HG03159 (cell line): Measurements from ENCODE around the gene RNU2-63P.
A peak's percentile ranks its signal among the peaks of the same experiment; 100 is the strongest.
"Not testable (repeated sequence)": the region's sequence is repeated elsewhere in the genome, so short reads cannot be mapped to it uniquely, and the experiment has no call there.

Experiments
- ATAC-seq: cut with Tn5 transposase; IDR thresholded peaks from one replicate; pipeline ENCODE4 v1.9.1; 2021; ENCODE audit warnings: mild to moderate bottlenecking, moderate library complexity; ENCODE audit not compliant: unreplicated experiment

The RNU2-63P gene

DNA sequence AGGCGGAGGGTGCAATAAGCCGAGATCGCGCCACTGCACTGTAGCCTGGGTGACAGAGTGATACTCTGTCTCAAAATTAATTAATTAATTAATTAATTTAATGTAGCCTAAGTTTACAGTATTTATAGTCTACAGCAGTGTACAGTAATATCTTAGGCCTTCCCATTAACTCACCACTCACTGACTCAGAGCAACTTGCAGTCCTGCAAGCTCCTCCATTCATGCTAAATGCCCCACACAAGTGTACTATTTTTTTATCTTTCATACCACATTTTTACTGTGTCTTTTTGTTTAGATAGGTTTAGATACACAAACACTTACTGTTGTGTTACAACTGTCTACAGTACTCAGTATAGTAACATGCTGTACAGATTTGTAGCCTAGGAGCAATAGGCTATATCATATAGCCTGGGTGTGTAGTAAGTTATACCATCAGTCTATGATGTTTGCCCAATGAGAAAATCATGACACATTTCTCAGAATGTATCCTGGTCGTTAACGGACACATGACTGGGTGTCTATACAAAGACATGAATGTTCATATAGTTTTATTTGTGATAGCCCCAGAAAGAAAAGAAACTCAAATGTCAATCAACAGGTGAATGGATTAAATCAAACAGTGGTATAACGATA, 15.8 kb upstream of the RNU2-63P start:
- no peak for ATAC-seq

DNA sequence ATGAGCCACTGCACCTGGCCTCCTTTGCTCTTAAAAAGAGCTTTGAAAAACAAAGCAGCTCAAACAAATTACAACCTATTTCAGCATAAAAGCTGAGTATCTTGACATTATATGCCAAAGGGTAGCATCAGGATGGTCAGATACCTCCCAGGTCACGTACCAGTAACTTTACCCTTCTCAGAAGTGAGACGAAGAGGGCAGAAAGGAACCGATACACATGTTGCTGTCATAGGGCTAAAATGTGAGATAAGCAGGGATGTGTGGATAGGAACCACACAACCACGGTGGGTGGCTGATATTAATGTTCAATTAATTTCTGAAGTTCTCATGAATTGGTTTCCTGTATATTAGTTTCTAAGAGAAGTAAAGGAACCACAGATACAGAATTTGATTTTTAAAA, 12.6 kb upstream of the RNU2-63P start:
- no peak for ATAC-seq

DNA sequence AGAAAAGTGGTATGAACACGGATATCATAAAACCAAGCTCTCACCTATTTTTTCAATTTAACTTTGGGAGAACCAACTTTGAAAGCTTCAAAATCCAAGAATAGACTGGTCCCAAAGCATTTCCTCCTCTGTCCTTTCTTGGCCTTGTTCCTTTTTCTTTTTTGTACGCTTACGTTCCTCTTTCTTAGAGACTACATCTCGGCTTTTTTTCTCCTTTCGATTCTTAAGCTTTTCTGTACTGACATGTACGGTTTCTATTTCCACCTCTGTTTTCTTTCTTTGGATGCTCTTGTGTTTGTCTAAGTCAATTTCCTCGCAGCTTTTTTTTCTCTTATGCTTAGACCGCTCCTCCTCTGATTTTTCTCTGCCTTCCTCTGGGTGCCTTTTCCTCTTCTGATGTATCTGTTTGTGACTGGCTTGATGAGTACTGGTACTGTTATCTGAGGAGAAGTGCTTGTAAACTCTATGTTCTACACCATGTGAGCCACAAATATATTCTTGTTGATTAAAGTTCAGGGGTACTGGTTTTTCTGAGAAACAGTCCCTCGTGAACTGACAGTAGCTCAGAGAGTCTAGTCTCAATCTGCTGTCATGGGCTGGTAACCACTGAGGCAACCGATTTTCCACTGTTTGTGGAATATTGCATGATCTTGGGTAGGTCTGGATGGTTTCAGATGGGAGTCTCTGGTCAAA, 11.5 kb upstream of the RNU2-63P start:
- no peak for ATAC-seq

DNA sequence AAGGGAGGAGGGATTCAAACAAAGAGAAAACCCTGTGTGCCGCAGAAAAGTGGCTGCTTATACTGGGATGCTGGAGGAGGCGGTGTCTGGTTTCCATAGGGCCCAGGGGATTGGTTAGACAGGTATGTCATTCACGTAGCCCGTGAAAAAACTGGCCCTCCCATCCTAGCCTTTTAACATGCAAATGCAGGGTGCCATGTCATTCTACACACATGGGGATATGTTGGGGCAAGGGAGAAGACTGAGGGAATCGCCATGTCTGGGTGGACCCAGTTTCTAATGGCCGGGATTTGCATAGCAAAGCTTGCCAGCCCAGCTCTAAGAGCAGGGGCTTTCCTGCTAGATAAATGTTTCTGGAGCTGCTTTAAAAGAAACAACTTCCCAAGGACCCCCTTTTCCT, 8.2 kb upstream of the RNU2-63P start:
- no peak for ATAC-seq

DNA sequence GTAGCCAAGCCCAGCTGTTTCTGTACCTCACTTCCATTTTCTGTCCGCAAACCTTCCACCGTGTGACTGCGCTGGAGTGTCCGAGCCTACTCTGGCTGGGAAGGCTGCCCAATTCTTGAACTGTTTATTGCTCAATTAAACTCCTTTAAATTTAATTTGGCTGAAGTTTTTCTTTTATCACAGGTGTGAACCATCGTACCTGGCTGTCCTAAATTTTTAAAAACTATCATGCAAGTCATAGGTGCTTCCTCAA, 6.2 kb upstream of the RNU2-63P start:
- ATAC-seq, result no peak

DNA sequence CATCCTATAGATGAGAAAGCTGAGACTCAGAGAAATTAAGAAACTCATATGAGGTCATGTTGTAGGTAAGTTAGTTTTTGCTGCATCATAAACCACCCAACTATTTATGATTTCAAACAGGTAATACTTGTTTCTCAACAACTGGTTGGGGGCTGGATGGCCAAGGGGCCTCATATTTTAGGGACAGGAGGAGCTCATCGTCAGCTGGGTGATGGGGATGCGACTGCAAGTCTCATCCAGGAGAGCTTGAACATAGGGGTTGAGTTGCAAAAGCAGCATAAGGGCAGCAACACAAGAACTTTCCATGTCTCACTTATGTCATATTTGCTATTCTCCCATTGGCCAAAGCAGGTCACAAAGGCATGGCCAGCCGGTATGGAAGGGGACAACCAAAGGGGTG, 3.6 kb upstream of the RNU2-63P start:
- no peak for ATAC-seq

DNA sequence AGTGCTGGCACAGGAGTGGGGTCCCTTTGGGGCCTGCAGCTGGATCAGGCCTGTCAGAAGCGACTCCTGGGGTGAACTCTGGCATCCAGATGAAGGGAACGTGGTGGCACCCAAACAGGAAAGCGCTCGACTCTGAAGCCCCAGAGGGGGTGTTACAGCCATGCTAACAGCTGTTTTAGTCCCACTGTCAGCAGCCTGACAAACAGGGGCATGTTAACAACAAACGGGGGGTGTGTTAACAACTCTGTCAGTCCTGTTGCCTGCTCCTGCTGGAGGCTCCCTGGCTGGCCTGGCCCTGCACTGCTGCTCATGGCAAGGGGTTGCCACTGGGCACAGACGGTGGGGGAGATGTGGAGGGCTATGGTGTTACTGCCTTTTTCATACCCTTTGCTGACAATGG, 2.6 kb upstream of the RNU2-63P start:
- ATAC-seq, result no peak

DNA sequence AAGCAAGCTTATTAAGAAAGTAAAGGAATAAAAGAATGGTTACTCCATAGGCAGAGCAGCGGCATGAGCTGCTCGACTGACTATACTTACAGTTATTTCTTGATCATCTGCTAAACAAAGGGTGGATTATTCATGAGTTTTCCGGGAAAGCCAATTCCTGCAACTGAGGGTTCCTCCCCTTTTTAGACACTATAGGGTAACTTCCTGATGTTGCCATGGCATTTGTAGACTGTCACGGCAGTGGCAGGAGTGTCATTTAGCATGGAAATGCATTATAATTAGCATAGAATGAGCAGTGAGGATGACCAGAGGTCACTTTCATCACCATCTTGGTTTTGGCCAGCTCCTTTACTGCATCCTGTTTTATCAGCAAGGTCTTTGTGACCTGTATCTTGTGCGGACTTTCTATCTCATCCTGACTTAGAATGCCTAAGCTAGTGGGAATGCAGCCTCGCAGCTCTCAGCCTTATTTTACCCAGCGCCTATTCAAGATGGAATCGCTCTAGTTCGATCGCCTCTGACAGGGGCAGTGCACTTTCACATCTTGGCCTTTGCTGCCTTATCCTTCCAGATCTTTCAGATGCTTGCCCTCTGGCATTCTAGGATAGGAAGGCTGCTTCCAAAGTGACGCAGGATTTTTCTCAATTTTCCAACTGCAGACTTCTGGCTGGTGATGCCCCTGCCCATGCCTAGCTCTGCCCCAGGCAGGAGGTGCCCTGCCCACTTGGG, 1.9 kb upstream of the RNU2-63P start:
- ATAC-seq, result not testable (repeated sequence)

DNA sequence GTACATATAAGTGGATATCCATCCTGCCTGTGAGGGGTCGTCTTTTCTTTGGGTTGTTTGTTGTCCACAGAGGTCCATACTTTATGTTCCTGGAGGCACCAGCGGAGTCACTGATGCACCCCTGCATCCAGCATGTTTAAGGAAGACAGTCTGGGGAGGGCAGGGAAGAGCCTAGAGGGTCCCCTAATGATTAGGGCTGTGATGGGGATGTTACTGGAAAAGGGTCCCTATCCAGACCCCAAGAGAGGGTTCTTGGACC, 1.4 kb upstream of the RNU2-63P start:
- ATAC-seq, result not testable (repeated sequence)

DNA sequence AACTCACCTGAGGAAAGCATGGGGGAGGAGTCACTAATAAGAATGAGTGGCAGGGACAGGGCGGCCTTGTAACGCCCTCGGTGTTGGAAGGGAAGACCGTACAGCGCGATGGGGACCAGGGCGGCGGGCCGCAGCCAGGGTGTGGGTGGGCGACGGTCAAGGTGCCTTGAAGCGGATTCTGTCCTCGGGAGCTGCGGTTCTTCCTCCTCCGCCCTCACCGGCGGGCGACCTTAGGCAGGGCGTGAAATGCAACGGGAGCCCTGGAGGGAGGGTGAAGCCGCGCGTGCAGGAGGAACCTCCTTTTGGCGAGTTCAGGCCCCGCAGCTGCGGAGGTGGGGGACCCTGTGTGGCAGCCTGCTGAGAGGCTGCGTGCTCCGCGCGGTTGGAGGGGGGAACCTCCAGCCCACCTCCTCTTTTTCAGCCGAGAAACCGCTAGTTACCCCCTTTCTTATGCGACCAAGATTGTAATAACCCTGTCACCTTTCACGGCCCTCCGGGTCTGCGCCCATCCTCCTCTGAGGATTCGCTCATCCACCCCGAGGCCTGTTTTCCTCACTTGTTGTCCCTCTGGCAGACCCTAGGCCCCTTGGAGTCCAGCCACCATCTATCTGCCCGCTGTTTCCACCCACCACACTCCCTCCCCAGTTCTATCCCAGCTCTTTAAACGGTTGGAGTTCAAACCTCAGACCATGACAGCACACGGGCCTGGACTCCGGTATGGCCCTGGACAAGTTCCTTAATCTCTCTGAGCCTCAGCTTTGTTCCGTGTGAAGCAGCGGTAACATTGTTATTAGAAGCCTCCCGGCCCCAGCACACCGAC, 823 bp upstream of the RNU2-63P start:
- peak; percentile 63 for ATAC-seq

DNA sequence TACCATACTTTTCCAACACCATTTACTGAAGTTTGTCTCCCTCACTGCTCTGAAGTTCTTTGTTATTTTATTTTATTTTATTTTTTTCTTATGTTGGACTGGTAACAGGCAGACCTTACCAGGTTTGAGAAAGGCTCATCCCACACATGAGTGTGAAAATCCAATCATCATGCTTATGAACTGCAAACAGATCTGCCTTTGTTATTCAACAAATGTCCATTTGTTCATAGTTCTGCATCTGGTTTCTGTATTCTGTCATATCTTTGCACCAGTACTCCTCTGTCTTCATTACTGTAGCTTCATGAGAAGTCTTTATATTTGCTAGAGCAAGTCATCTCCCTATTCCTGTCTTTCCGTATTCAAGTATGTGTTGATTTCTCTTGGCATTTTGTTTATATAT, 5.3 kb downstream of the RNU2-63P start:
- ATAC-seq, result no peak

DNA sequence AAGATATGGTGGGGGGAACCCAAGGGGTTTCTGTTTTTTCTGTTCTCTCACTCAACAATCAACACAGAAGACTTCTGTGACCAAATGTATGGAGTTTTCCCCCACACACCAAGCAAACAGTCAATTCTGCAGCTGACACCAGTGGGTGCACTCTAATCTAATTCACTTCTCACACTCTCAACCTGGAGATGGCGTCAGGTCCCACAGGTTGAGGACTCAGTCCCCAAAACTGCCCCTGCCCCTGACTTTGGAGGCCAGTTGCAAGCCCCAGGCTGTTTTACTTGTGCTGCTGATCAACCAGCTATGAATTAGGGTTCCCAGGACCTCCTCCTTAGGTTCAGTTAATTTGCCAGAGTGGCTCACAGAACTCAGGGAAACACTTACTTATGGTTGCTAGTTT, 6.2 kb downstream of the RNU2-63P start:
- ATAC-seq, result no peak

DNA sequence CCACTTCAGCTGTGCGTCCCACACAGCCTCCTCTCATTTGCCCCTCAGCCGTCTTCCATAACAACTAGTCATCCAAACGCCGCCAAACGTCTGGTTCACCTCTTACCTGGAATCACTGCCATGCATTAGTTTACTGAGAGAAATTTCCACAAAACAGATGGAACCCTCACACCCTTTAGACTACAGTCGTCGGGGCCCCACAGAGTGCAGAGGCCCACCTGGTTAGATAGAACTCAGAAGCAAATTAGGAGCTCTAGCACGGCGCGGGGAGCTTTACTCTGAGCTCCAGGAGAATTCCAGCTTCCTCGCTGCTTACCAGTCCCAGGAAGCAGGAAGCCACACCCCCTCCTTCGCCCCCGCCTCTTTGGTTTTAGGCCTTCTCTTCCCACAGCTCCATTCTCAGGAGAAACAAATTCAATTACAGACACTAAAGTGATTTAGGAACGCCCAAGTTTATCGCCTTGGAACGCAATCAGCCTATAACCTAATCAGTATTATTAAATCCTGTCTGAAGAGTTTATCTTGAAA, 9.4 kb downstream of the RNU2-63P start:
- no peak for ATAC-seq

DNA sequence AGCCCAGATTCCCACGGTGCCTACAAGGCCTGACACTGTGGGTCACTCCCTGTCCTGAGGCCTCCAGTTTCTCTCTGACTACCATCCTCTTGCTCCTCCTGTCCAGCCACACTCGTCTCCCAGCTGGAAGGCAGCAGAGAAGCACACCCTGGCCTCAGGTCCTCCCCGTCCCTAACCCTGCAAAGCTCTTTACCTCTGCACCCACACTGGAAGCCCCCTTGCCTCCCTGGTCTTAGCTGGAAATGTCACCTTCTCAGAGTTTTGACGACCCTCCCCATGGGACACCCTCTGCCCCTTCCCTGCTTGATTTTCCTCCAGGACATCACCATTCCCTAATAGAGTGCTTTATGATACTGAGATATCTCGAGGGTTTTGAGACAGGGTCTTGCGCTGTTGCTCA, 10.6 kb downstream of the RNU2-63P start:
- ATAC-seq, result no peak

DNA sequence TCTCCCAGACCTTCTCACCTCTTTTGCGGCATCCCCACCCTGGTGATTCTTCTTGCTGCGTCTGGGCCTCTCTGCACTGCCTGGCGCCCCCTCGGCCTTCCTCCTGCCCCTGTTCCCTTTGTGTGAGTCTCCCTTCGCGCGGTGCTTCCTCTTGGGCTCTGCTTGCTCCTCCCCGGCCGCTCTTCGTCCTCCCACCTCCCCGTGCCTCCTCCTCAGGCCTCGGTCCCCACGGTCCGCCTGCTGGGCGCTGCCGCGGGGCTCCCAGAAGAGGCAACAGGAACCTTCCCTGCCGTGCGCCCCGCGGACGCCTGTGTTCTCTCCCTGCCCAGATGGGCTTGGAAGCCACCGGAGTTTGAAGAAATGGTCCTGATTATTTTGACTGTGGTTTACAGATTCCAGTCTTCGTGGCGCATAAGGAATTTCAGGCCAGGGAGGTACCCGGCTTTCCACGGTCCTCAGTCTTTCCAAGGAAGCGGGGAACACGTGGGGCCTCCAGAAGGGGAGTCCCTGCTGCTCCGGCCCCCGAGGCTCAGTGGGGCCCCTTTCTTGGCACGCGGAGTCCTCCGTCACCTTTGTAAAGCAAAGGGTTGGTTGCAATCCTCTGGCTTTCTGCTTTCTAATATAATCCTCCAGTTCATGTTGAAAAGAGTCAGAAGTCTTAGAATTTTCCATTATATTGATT, 13.1 kb downstream of the RNU2-63P start:
- ATAC-seq, result no peak

DNA sequence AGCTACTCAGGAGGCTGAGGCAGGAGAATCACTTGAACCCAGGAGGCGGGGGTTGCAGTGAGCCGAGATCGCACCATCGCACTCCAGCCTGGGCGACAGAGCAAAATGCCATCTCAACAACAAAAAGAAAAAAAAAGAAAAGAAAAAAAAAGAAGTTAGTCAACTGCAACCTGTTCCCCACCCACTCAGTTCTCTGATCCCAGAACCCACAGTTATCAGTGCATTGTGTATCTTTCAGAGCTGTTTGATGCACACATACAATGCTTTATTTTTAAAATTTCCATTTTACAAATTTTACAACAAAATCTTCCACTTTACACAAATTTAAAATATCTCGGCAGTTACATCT, 14.0 kb downstream of the RNU2-63P start:
- ATAC-seq, result no peak

DNA sequence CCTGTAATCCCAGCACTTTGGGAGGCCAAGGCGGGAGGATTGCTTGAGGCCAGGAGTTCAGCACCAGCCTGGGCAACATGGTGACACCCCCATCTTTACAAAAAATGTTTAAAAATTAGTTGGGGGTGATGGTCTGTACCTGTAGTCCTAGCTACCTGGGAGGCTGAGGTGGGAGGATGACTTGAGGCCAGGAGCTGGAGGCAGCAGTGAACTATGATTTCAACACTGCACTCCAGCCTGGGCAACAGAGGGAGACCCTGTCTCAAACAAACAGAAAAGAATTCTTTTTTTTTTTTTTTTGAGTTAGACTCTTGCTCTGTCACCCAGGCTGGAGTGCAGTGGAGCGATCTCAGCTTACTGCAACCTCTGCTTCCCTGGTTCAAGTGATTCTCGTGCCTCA, 15.9 kb downstream of the RNU2-63P start:
- ATAC-seq, result not testable (repeated sequence)

DNA sequence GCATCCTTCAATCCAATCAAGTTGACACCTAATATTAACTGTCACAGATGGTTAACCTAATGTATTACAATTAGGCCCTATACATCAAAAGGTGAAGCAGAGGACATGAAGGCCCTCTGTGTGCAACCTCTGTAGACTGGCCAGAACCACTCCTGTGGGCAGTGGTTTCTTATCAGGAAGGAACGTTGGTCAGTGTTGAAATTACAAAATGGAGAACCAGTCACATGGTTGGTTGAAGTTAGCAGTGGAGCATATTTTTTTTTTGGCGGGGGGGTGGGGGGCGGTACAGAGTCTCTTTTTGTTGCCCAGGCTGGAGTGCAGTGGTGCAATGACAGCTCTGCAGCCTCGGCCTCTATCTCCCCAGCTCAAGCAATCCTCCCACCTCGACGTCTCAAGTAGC, 19.8 kb downstream of the RNU2-63P start:
- no peak for ATAC-seq

DNA sequence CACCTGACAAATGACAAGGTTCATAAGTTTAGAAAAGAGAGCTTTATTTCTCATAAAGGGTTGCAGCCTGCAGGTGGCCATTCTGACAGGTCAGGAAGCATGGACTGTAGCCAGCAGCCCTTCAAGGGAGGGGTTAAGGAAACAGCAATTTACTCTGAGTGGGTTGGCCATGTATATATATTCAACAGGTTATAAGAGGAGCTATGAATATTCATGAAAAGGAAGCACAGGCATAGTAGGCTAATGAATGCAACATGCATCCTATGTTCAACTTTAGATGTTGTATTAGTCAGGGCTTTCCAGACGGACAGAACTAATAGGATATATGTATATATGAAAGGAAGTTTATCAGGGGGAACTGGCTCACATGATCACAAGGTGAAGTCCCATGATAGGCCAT, 20.6 kb downstream of the RNU2-63P start:
- ATAC-seq, result no peak

DNA sequence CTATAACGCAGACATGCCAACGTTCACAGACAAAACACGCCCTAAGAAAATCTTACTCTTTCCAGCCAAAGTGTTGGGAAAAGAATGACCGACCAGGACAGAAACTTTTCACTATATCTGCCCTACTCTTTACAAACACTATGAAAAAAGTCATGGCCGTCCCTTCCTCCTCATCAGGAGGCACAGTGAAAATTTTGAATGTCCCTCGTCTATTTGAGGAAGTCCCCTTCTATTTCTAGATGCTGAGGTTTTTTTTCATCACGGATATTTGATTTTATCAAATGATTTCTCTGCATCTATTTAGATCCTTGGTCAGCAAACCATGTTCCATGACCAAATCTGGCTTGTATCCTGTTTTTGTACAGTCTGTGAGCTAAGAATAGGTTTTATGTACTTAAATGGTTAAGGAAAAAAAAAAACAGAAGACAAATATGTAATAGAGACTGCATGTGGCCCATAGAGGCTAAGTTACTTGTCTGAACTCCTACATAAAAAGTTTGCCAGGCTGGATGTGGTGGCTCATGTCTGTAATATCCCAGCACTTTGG, 22.0 kb downstream of the RNU2-63P start:
- not testable (repeated sequence) for ATAC-seq

DNA sequence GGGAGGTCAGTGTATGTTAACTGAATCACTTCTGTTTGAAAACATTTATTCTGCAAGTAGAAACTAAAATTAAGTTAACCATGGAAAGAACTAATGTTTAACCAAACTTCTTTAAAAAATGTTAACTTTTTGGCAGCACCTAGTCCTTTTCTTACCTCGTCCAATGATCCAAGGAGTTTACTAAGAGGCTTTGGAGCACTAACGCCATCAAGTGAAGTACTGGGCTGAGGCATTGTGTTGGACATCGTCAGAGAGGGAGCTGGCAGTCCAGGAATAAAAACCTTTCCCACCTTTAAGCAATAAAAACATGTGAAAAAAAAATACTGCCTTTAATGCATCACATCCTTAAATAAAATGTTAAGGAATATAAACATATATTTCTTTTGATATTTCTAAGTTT, 23.8 kb downstream of the RNU2-63P start:
- ATAC-seq, result not testable (repeated sequence)
